ENCODE data around the gene DENND1A.

The DENND1A gene

GRCh38 chr9:123631862-123632261, 298.1 kb downstream of the DENND1A start:
- no peak for TF ChIP-seq POLR2A (IDR thresholded peaks at IDR 0.05; ENCODE audit: low read depth, low read length)
- DNase-seq (ENCODE audit: insufficient read length, low spot score), result no peak
- no peak for FAIRE-seq

GRCh38 chr9:123630233-123630632, 299.7 kb downstream of the DENND1A start:
- TF ChIP-seq POLR2A (IDR thresholded peaks at IDR 0.05; ENCODE audit: low read depth, low read length), result no peak
- FAIRE-seq (no peak), DNase-seq (ENCODE audit: insufficient read length, low spot score) (no peak)

- no peak for FAIRE-seq
Observed at GRCh38 chr9:123629531-123629930, 300.4 kb downstream of the DENND1A start.

GRCh38 chr9:123622711-123623241, 307.1 kb downstream of the DENND1A start:
- no peak for TF ChIP-seq POLR2A (IDR thresholded peaks at IDR 0.05; ENCODE audit: low read depth, low read length)
- FAIRE-seq (no peak), DNase-seq (ENCODE audit: insufficient read length, low spot score) (no peak)

More at GRCh38 chr9:123629531-123629930, 300.4 kb downstream of the DENND1A start:
- no peak for TF ChIP-seq POLR2A (IDR thresholded peaks at IDR 0.05; ENCODE audit: low read depth, low read length)
- DNase-seq (ENCODE audit: insufficient read length, low spot score), result no peak

- FAIRE-seq (peak; percentile 15), DNase-seq (ENCODE audit: insufficient read length, low spot score) (peak; percentile 20)
Observed at GRCh38 chr9:123620239-123620638, 309.7 kb downstream of the DENND1A start.

GRCh38 chr9:123617952-123618678, 311.8 kb downstream of the DENND1A start:
- FAIRE-seq (no peak), DNase-seq (ENCODE audit: insufficient read length, low spot score) (no peak)
- no peak for TF ChIP-seq POLR2A (IDR thresholded peaks at IDR 0.05; ENCODE audit: low read depth, low read length)

More at GRCh38 chr9:123620239-123620638, 309.7 kb downstream of the DENND1A start:
- no peak for TF ChIP-seq POLR2A (IDR thresholded peaks at IDR 0.05; ENCODE audit: low read depth, low read length)

- no peak for DNase-seq (ENCODE audit: insufficient read length, low spot score)
- TF ChIP-seq POLR2A (IDR thresholded peaks at IDR 0.05; ENCODE audit: low read depth, low read length), result no peak
- no peak for FAIRE-seq
Observed at GRCh38 chr9:123617286-123617685, 312.6 kb downstream of the DENND1A start.

GRCh38 chr9:123616707-123617106, 313.2 kb downstream of the DENND1A start:
- FAIRE-seq, result no peak
- no peak for DNase-seq (ENCODE audit: insufficient read length, low spot score)

GRCh38 chr9:123615381-123615780, 314.5 kb downstream of the DENND1A start:
- TF ChIP-seq POLR2A (IDR thresholded peaks at IDR 0.05; ENCODE audit: low read depth, low read length), result no peak
- FAIRE-seq (no peak), DNase-seq (ENCODE audit: insufficient read length, low spot score) (no peak)

More at GRCh38 chr9:123616707-123617106, 313.2 kb downstream of the DENND1A start:
- TF ChIP-seq POLR2A (IDR thresholded peaks at IDR 0.05; ENCODE audit: low read depth, low read length), result no peak

- DNase-seq (ENCODE audit: insufficient read length, low spot score) (no peak), FAIRE-seq (no peak)
- no peak for TF ChIP-seq POLR2A (IDR thresholded peaks at IDR 0.05; ENCODE audit: low read depth, low read length)
Observed at GRCh38 chr9:123614306-123615263, 315.3 kb downstream of the DENND1A start.

- TF ChIP-seq POLR2A (IDR thresholded peaks at IDR 0.05; ENCODE audit: low read depth, low read length), result no peak
- no peak for DNase-seq (ENCODE audit: insufficient read length, low spot score)
- no peak for FAIRE-seq
Observed at GRCh38 chr9:123611226-123611625, 318.7 kb downstream of the DENND1A start.

- FAIRE-seq (no peak), DNase-seq (ENCODE audit: insufficient read length, low spot score) (no peak)
- no peak for TF ChIP-seq POLR2A (IDR thresholded peaks at IDR 0.05; ENCODE audit: low read depth, low read length)
Observed at GRCh38 chr9:123609844-123610243, 320.1 kb downstream of the DENND1A start.

GRCh38 chr9:123608104-123608503, 321.8 kb downstream of the DENND1A start:
- no peak for TF ChIP-seq POLR2A (IDR thresholded peaks at IDR 0.05; ENCODE audit: low read depth, low read length)
- FAIRE-seq (no peak), DNase-seq (ENCODE audit: insufficient read length, low spot score) (no peak)

- FAIRE-seq, result no peak
- TF ChIP-seq POLR2A (IDR thresholded peaks at IDR 0.05; ENCODE audit: low read depth, low read length), result no peak
- DNase-seq (ENCODE audit: insufficient read length, low spot score), result no peak
Observed at GRCh38 chr9:123607479-123607878, 322.4 kb downstream of the DENND1A start.
